ENCODE data around the gene CYSTM1. TPM values are rescaled to one million over a fixed set of nuclear protein-coding genes. Genes with fewer than 3 reads are reported as not detected.

The CYSTM1 gene
- total and polyA plus RNA-seq, 2 of the 8 experiments (the other 6 are each of a cell fraction or from before 2014, with no cell fraction given) = 25.0 to 47.8 TPM

DNA sequence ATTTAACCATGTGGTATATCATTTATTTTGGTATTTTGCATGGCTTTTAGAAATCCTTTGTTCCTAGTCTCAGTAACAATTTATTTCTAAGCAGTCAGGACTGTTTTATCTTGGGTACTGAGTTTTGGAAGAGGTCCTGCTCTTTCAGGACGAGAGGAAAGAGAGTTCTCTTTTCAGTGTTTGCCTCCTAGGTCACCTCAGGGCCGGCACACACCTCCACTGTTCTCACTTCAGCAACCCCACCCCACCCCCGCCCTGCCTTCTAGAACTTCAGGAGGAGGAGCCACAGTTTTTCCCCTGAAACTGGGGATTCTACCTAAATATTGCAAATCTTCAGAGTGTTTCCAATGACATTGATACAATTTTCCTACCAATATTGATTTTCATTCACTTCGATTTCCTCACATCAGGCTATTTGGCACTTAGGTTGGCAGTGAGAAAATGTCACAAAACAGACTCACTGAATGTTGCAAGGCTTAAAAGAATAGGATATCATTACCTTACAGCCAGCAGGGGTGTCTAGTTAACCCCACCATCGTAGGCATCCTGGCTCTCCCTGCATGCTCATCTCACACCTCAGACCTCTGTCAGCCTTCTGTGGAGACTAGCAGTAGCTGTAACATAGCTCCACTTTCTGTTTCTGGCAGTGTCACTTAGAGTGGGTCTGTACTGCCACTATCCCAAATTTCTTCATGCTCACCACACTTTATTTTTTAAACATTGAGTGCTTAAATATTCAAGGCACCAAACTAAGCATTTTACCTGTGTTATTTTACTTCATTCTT is 43.8 kb upstream of the CYSTM1 start (continued):
- TF ChIP-seq RFX5 (IDR thresholded peaks at IDR 0.05; ENCODE audit: borderline replicate concordance, low read depth, low read length) = no peak
- TF ChIP-seq TCF12 (IDR thresholded peaks at IDR 0.05; ENCODE audit: low read depth, low read length) = no peak
- TF ChIP-seq, protein P1, sequence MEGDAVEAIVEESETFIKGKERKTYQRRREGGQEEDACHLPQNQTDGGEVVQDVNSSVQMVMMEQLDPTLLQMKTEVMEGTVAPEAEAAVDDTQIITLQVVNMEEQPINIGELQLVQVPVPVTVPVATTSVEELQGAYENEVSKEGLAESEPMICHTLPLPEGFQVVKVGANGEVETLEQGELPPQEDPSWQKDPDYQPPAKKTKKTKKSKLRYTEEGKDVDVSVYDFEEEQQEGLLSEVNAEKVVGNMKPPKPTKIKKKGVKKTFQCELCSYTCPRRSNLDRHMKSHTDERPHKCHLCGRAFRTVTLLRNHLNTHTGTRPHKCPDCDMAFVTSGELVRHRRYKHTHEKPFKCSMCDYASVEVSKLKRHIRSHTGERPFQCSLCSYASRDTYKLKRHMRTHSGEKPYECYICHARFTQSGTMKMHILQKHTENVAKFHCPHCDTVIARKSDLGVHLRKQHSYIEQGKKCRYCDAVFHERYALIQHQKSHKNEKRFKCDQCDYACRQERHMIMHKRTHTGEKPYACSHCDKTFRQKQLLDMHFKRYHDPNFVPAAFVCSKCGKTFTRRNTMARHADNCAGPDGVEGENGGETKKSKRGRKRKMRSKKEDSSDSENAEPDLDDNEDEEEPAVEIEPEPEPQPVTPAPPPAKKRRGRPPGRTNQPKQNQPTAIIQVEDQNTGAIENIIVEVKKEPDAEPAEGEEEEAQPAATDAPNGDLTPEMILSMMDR (IDR thresholded peaks at IDR 0.05; ENCODE audit: control extremely low read depth in 1 of 3, insufficient read depth in 1 of 3, low read depth in 1 of 3, low read length in 3 of 3) = no peak
- no peak for TF ChIP-seq SP1 (IDR thresholded peaks at IDR 0.05; ENCODE audit: low read depth, low read length)
- TF ChIP-seq EGR1 (IDR thresholded peaks at IDR 0.05; ENCODE audit: borderline replicate concordance, low read depth, low read length) = no peak

Data from H1 (cell line).